GM21717 (cell line): ENCODE results near the gene CLSTN3.

ENCODE experiments used
- ATAC-seq: cut with Tn5 transposase; IDR thresholded peaks from one replicate; pipeline ENCODE4 v1.9.1; 2021; ENCODE audit warnings: mild to moderate bottlenecking, moderate library complexity; ENCODE audit not compliant: unreplicated experiment

Gene CLSTN3

GRCh38 chr12:7129872-7130691 is at the start of gene CLSTN3:
CLSTN3 (plus strand) TSS chr12:7130371; CDS start chr12:7130649, 278 bp downstream.
- ATAC-seq: peak; percentile 63

- no peak for ATAC-seq
Measured at GRCh38 chr12:7081037-7081436, 49.1 kb upstream of the CLSTN3 start.

GRCh38 chr12:7083125-7083524 is 47.0 kb upstream of the CLSTN3 start:
- ATAC-seq: no peak

- ATAC-seq: no peak
Measured at GRCh38 chr12:7089196-7089871, 40.8 kb upstream of the CLSTN3 start.

GRCh38 chr12:7090222-7090998 is 39.8 kb upstream of the CLSTN3 start:
- ATAC-seq: no peak

GRCh38 chr12:7091171-7091570 is 39.0 kb upstream of the CLSTN3 start:
- no peak for ATAC-seq

- ATAC-seq: no peak
Measured at GRCh38 chr12:7091660-7092228, 38.4 kb upstream of the CLSTN3 start.

GRCh38 chr12:7092229-7092985 is 37.8 kb upstream of the CLSTN3 start, which contains the start of gene C1R:
C1R (minus strand) TSS chr12:7092445; CDS start chr12:7092388, 57 bp downstream.
- no peak for ATAC-seq

GRCh38 chr12:7092986-7093460 is 37.1 kb upstream of the CLSTN3 start:
- ATAC-seq: no peak

- ATAC-seq: no peak
Measured at GRCh38 chr12:7093486-7093885, 36.7 kb upstream of the CLSTN3 start.

- no peak for ATAC-seq
Measured at GRCh38 chr12:7093892-7094291, 36.3 kb upstream of the CLSTN3 start.

- ATAC-seq: no peak
Measured at GRCh38 chr12:7096006-7096932, 33.9 kb upstream of the CLSTN3 start.

GRCh38 chr12:7096979-7097378 is 33.2 kb upstream of the CLSTN3 start:
- ATAC-seq: no peak

GRCh38 chr12:7099290-7099996 is 30.7 kb upstream of the CLSTN3 start:
- no peak for ATAC-seq

GRCh38 chr12:7100239-7100638 is 29.9 kb upstream of the CLSTN3 start:
- ATAC-seq: no peak

- no peak for ATAC-seq
Measured at GRCh38 chr12:7101047-7101693, 29.0 kb upstream of the CLSTN3 start.

- no peak for ATAC-seq
Measured at GRCh38 chr12:7101694-7102131, 28.5 kb upstream of the CLSTN3 start.

GRCh38 chr12:7102582-7102981 is 27.6 kb upstream of the CLSTN3 start:
- ATAC-seq: no peak
